RWPE1 (cell line): ENCODE measurements around the gene GALNT18.

Source experiments
- CTCF ChIA-PET: fragments of 350-600 bp; sonication (Branson Sonifier 250); formaldehyde crosslinking; extraction: SDS; loops from one replicate; lab custom pipeline; 2021; lab: Yijun Ruan, JAX
- POLR2A ChIA-PET: fragments of 400-600 bp; formaldehyde crosslinking; extraction: SDS; loops from one replicate; lab custom pipeline; 2020; ENCODE audit warnings: antibody characterized with exemption; ENCODE audit not compliant: low non-redundant PET; lab: Yijun Ruan, JAX
- DNase-seq: peaks from one replicate; pipeline ENCODE4 v3.0.0; 2012; ENCODE audit warnings: low spot score
- H3K27ac ChIP-seq: fragments of 450-650 bp; 2 replicates; pipeline ENCODE4 v1.5.1; 2017
- TF ChIP-seq, protein P1 (sequence below): fragments of 450-650 bp; conservative IDR thresholded peaks from 2 replicates; pipeline ENCODE4 v1.5.1; 2017; ENCODE audit warnings: low read depth, mild to moderate bottlenecking

Gene GALNT18

GRCh38 chr11:11411401-11411985, 210.3 kb downstream of the GALNT18 start:
- H3K27ac ChIP-seq, result peak overlapping the region; percentile 8; the same call in 1 of the 2 replicates
- DNase-seq, result no peak
- CTCF ChIA-PET, result interaction anchor here (0.8 kb wide), 1 partner anchor 25 kb away, joined by 3 read pairs; no protein-coding TSS in a partner anchor
- TF ChIP-seq, protein P1, sequence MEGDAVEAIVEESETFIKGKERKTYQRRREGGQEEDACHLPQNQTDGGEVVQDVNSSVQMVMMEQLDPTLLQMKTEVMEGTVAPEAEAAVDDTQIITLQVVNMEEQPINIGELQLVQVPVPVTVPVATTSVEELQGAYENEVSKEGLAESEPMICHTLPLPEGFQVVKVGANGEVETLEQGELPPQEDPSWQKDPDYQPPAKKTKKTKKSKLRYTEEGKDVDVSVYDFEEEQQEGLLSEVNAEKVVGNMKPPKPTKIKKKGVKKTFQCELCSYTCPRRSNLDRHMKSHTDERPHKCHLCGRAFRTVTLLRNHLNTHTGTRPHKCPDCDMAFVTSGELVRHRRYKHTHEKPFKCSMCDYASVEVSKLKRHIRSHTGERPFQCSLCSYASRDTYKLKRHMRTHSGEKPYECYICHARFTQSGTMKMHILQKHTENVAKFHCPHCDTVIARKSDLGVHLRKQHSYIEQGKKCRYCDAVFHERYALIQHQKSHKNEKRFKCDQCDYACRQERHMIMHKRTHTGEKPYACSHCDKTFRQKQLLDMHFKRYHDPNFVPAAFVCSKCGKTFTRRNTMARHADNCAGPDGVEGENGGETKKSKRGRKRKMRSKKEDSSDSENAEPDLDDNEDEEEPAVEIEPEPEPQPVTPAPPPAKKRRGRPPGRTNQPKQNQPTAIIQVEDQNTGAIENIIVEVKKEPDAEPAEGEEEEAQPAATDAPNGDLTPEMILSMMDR, result no peak
- POLR2A ChIA-PET, result no interaction called here

DNA sequence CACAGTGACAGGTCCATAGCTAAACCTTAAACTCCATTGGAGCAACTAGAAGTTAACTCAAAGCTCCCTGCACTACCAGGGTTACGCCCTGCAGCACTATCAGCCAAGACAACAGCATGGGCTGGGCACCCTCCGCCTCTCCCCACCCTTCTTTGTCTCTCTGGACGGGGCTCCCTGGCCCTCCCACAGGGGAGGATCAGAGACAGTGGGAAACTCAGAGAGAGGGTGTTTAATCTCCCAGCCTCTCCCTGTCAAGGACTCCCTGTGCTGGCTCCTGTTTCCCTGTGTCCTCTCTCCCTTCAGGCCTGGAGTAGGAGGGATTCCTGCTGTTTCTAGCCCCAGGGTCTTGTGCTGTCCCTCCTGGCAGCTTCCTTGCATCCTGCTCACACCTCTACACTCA, 211.9 kb downstream of the GALNT18 start:
- ChIA-PET POLR2A (no interaction called here), CTCF (interaction anchor here (0.6 kb wide), 1 partner anchor 373 kb away, joined by 3 read pairs; no protein-coding TSS in a partner anchor)
- no peak for DNase-seq
- TF ChIP-seq, protein P1, result no peak
- H3K27ac ChIP-seq, result peak overlapping the region; percentile 31; the same call in 1 of the 2 replicates

DNA sequence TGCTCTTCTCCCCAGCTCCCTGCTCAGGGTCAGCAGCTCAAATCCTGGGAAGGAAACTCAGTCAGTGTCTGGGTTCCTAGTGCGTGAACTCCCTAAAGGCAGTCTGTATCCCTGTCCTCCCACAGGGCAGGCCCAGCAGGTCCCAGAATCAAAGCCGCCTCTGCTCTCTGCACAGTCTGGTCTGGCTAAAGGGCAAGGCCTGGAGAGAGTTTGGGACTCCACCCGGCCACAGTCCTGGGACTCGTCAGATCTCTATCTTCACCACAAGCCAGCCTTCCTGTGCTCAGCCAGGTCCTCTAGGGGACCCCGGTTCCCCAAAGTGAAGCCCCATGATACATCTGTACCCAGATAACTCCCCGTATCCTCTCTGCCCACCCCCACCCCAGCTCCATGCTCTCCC, 212.6 kb downstream of the GALNT18 start:
- H3K27ac ChIP-seq, result no peak overlapping the region
- DNase-seq, result no peak
- TF ChIP-seq, protein P1, result no peak
- POLR2A ChIA-PET, result no interaction called here
- CTCF ChIA-PET, result no interaction called here

DNA sequence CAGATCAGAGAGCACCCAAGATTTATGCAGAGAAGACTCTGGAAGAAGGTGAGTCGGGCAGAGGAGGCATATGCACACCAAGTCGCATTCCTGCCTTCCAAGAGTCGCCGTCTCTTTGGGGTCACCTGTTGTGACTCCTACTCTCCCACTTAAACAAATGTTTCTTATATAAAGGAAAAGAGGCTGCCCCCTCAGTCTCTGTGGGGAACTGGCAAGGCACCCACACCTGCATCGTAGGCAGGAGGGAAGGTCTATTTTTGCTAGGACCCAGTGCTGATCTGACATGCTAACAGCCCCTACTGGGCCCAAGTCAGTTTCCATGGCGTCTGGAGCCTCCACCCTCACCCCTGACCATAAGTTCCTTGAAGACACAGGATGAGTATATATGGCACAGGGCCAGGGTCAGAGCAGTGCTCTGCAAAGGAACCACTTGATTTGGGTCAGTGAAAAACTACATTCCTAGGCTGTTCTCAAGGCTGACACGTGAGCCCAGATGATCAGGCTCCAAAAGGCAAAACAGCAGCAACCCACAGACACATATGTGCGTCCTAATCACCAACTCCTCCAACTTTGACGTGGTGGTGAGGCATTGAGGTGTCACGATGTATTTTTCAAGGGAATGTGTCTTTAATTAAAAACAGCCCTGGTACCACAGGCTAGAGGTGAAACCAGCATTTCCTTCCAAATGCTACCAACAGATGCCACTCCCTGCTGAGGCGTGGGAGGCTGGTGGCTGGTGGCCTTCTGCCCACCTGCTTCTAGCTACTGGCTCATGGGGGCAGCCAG, 213.2 kb downstream of the GALNT18 start:
- CTCF ChIA-PET, result no interaction called here

DNA sequence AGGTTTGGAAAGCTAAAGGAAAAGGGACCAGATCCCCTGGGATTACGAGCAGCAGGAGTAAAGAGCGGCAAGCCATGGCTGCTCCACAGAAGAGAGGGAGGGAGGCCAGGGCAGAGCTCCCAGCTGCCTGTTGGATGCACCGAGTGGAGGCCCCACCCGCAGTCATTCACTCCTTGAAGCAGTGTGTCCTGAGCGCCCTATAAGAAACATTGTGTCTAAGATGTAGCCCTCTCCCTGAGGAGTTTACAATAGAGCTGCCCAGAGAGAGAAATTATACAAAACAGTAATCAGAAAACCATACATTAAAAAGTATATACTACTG, 214.1 kb downstream of the GALNT18 start:
- H3K27ac ChIP-seq, result no peak overlapping the region
- DNase-seq, result no peak
- TF ChIP-seq, protein P1, result no peak
- ChIA-PET POLR2A (interaction anchor here (0.6 kb wide), 1 partner anchor 226 kb away, joined by 6 read pairs; no protein-coding TSS in a partner anchor), CTCF (no interaction called here)

More for the DNA sequence above, 213.2 kb downstream of the GALNT18 start:
- no peak overlapping the region for H3K27ac ChIP-seq
- POLR2A ChIA-PET, result no interaction called here
- DNase-seq, result no peak
- TF ChIP-seq, protein P1, result no peak

DNA sequence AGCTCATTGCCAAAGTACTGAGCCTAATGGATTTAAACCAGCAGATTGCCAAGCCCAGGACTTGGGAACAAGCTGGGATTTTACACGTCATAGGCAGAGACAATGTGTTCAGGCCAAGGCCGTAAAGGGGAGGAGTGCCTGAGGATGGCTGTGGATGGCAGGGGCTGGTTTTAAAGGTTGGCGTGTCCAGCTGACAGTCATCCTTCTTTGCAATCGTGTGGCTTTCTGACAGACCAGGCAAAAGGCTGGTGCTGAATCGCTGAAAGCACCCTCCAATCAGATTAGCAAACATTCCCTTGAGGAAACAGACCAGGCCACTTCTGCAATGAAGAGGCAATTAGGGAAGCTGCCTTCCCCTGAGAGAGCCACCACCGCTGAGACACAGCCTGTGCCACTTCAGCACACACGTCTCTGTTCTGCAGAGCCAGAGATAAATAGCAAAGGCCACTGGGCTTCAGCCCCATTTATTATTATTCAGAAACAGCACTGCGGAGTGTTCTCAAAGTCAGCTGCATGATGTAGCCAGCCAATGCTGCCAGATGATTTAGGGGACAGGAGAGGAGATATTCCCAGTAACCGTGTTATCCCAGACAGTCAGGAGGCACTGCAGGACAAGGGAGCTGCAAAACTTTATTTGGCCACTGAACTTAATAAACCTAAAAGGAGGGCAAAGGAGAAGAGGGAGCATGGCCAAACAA, 214.6 kb downstream of the GALNT18 start:
- TF ChIP-seq, protein P1, result no peak
- CTCF ChIA-PET, result no interaction called here
- no peak overlapping the region for H3K27ac ChIP-seq
- POLR2A ChIA-PET, result interaction anchor here (0.6 kb wide), 1 partner anchor 227 kb away, joined by 6 read pairs; no protein-coding TSS in a partner anchor
- no peak for DNase-seq
